Measurements from ENCODE around the gene TEX13D.

Gene TEX13D

GRCh38 chrX:124358800-124359383, 26.4 kb downstream of the TEX13D start:
- Mint-ChIP-seq H3K36me3 (ENCODE audit: low read depth) (no peaks in the 10 kb centered on the region), H3K27ac (no peak overlapping the region), H3K4me3 (no peak overlapping the region), H3K9me3 (no peaks in the 10 kb centered on the region), H3K27me3 (ENCODE audit: low read depth, poor library complexity) (peaks cover 3% of the 10 kb centered on the region), H3K4me1 (no peaks in the 10 kb centered on the region)
- DNase-seq: no peak
- TF ChIP-seq CTCF (IDR thresholded peaks at IDR 0.05): no peak

GRCh38 chrX:124362072-124362471, 29.6 kb downstream of the TEX13D start:
- H3K4me1 Mint-ChIP-seq: no peaks in the 10 kb centered on the region
- DNase-seq: no peak
- H3K4me3 Mint-ChIP-seq: no peak overlapping the region
- peaks cover 1% of the 10 kb centered on the region for H3K27me3 Mint-ChIP-seq (ENCODE audit: low read depth, poor library complexity)
- H3K9me3 Mint-ChIP-seq: no peaks in the 10 kb centered on the region
- no peak for TF ChIP-seq CTCF (IDR thresholded peaks at IDR 0.05)
- no peak overlapping the region for H3K27ac Mint-ChIP-seq
- no peaks in the 10 kb centered on the region for H3K36me3 Mint-ChIP-seq (ENCODE audit: low read depth)

- Mint-ChIP-seq H3K27ac (no peak overlapping the region), H3K4me1 (no peaks in the 10 kb centered on the region), H3K36me3 (ENCODE audit: low read depth) (no peaks in the 10 kb centered on the region), H3K9me3 (no peaks in the 10 kb centered on the region), H3K4me3 (no peak overlapping the region), H3K27me3 (ENCODE audit: low read depth, poor library complexity) (no peaks in the 10 kb centered on the region)
- no peak for DNase-seq
- no peak for TF ChIP-seq CTCF (IDR thresholded peaks at IDR 0.05)
These were observed 30.3 kb downstream of the TEX13D start for GRCh38 chrX:124362761-124363160.

- Mint-ChIP-seq H3K27ac (no peak overlapping the region), H3K4me1 (peaks cover 8% of the 10 kb centered on the region), H3K9me3 (no peaks in the 10 kb centered on the region), H3K4me3 (no peak overlapping the region), H3K27me3 (ENCODE audit: low read depth, poor library complexity) (no peaks in the 10 kb centered on the region), H3K36me3 (ENCODE audit: low read depth) (no peaks in the 10 kb centered on the region)
- DNase-seq: no peak
- TF ChIP-seq CTCF (IDR thresholded peaks at IDR 0.05): no peak
These were observed 37.3 kb downstream of the TEX13D start for GRCh38 chrX:124369722-124370121.

- no peak for TF ChIP-seq CTCF (IDR thresholded peaks at IDR 0.05)
- Mint-ChIP-seq H3K27me3 (ENCODE audit: low read depth, poor library complexity) (no peaks in the 10 kb centered on the region), H3K4me1 (peaks cover 8% of the 10 kb centered on the region), H3K36me3 (ENCODE audit: low read depth) (no peaks in the 10 kb centered on the region), H3K27ac (no peak overlapping the region), H3K9me3 (no peaks in the 10 kb centered on the region), H3K4me3 (no peak overlapping the region)
- no peak for DNase-seq
These were observed 40.9 kb downstream of the TEX13D start for GRCh38 chrX:124373348-124373747.

- no peak overlapping the region for H3K4me3 Mint-ChIP-seq
- DNase-seq: no peak
- no peak for TF ChIP-seq CTCF (IDR thresholded peaks at IDR 0.05)
- H3K27ac Mint-ChIP-seq: no peak overlapping the region
- no peaks in the 10 kb centered on the region for H3K9me3 Mint-ChIP-seq
- H3K4me1 Mint-ChIP-seq: no peaks in the 10 kb centered on the region
- H3K27me3 Mint-ChIP-seq (ENCODE audit: low read depth, poor library complexity): no peaks in the 10 kb centered on the region
- H3K36me3 Mint-ChIP-seq (ENCODE audit: low read depth): no peaks in the 10 kb centered on the region
These were observed 46.2 kb downstream of the TEX13D start for GRCh38 chrX:124378643-124379042.

All from nephron progenitor cell (in vitro differentiated cells).